ENCODE measurements around the gene JMJD6. TPM values are rescaled to one million over a fixed set of nuclear protein-coding genes. Genes with fewer than 3 reads are reported as not detected.
A peak's percentile ranks its signal among the peaks of the same experiment; 100 is the strongest.

Gene JMJD6
- total and polyA plus RNA-seq, 9 of the 15 experiments (the other 6 are each of a cell fraction or from before 2014, with no cell fraction given) = 2.5 to 52.3 (median 36.3) TPM

- DNase-seq (ENCODE audit: extremely low read depth in 1 of 4, low spot score in 3 of 4) (no peak), ATAC-seq (peak; percentile 26), FAIRE-seq (peak; percentile 67)
- Histone ChIP-seq H3K9me1 (ENCODE audit: control insufficient read depth, insufficient read depth, low read length) (no peaks in the 10 kb centered on the region), H3K4me2 (ENCODE audit: insufficient read depth, low read length) (peak overlapping the region; percentile 69), H3K9ac (ENCODE audit: insufficient read depth in 1 of 2, low read depth in 2 of 2, low read length in 2 of 2) (peak overlapping the region in 1 of 2 experiments; percentile 85; a peak in 1 of 4 replicates), H4K20me1 (replicated peaks; ENCODE audit: control insufficient read depth, insufficient read depth, low read length) (0 out of 2 replicates have a peak, but pooled peaks cover 3% of the 10 kb centered on the region), H3K27ac (ENCODE audit: extremely low read depth, low read depth, low read length) (no peak overlapping the region), H3K4me1 (replicated peaks in 1 of 2; ENCODE audit: control insufficient read depth in 2 of 2, insufficient read depth in 2 of 2, low read length in 2 of 2) (peaks cover 15 to 36% of the 10 kb centered on the region in 2 experiments), H3K36me3 (ENCODE audit: control insufficient read depth, insufficient read depth, low read length) (no peaks in the 10 kb centered on the region), H3K79me2 (ENCODE audit: control insufficient read depth, insufficient read depth, low read length) (no peaks in the 10 kb centered on the region), H3K9me3 (replicated peaks; ENCODE audit: control insufficient read depth, insufficient read depth, low read depth, low read length) (no peaks in the 10 kb centered on the region), H2AFZ (ENCODE audit: low read depth, low read length) (0 out of 2 replicates have a peak overlapping the region, but pooled peaks have one; percentile 28), H3K27me3 (ENCODE audit: control insufficient read depth in 2 of 2, insufficient read depth in 2 of 2, low read length in 2 of 2) (no peaks in the 10 kb centered on the region), H3K4me3 (no peak overlapping the region)
- WGBS (ENCODE audit: insufficient coverage, low coverage, missing lambda C conversion rate) = 61% methylated on average over 22 of the region's 25 CpGs
- ChIA-PET POLR2A (interaction anchor here (0.6 to 2.8 kb wide), 8 partner anchors 10 to 204 kb away, joined by 3 to 19 read pairs (median 4); no protein-coding TSS in a partner anchor), CTCF (ENCODE audit: low intra/inter-chr PET ratio) (no interaction called here)
- in situ Hi-C loops (cut with MboI) (no loop called here), intact Hi-C loops (cut with micrococcal nuclease) (no loop called here)
- TF ChIP-seq ZNF175 (CRISPR knock-in tag; IDR thresholded peaks at IDR 0.05; ENCODE audit: low read depth) = 0 out of 2 replicates have a peak, but pooled peaks have one; percentile 25
- no peak for TF ChIP-seq ID3 (CRISPR knock-in tag; IDR thresholded peaks at IDR 0.05)
- no peak for TF ChIP-seq ID3 (tag; IDR thresholded peaks at IDR 0.05)
- no TSS peak for BruUV-seq (replicated peaks)
These were observed 29.4 kb downstream of the JMJD6 start for GRCh38 chr17:76696763-76697701.
